IMR-90 (cell line): ENCODE data around the gene TRIM33. TPM values are rescaled to one million over a fixed set of nuclear protein-coding genes. Genes with fewer than 3 reads are reported as not detected.

Experiments used
- ATAC-seq: fragments of 200-7000 bp; cut with Tn5 transposase; 2 replicates; pipeline ENCODE4 v1.9.1; 2020; ENCODE audit warnings: low read depth, mild to moderate bottlenecking, moderate library complexity
- BruUV-seq: library from RNA; stranded (reverse); fragments of 400-500 nt; replicated peaks from 2 replicates; lab custom pipeline; 2021; lab: Mats Ljungman, UMichigan
- CTCF ChIA-PET: fragments of 300-600 bp; formaldehyde crosslinking; extraction: SDS; loops from one replicate; lab custom pipeline; 2021; ENCODE audit warnings: antibody characterized with exemption; lab: Yijun Ruan, JAX
- POLR2A ChIA-PET: fragments of 300-600 bp; sonication (Branson Sonifier 250); formaldehyde crosslinking; loops from one replicate; lab custom pipeline; 2022; ENCODE audit warnings: antibody characterized with exemption; ENCODE audit not compliant: unreplicated experiment; lab: Charles Lee
- DNase-seq: peaks from one replicate; pipeline ENCODE4 v3.0.0; 2013
- H2AFZ ChIP-seq: replicated peaks from 2 replicates; pipeline ENCODE3; 2013; ENCODE audit warnings: low read length, mild to moderate bottlenecking; ENCODE audit not compliant: poor library complexity
- H2AK5ac ChIP-seq: 2 replicates; pipeline ENCODE4 v1.6.1; 2013; ENCODE audit warnings: low read depth, low read length, inconsistent platforms
- H2AK9ac ChIP-seq: replicated peaks from 2 replicates; pipeline ENCODE3; 2013; ENCODE audit warnings: mild to moderate bottlenecking, low read depth, low read length, moderate library complexity; ENCODE audit not compliant: poor library complexity
- H2BK120ac ChIP-seq: 2 replicates; pipeline ENCODE4 v1.6.1; 2013; ENCODE audit warnings: low read depth, low read length, inconsistent platforms
- H2BK15ac ChIP-seq: 3 replicates; pipeline ENCODE4 v1.6.1; 2013; ENCODE audit warnings: low read depth, low read length, inconsistent platforms
- H2BK20ac ChIP-seq: 2 replicates; pipeline ENCODE4 v1.6.1; 2013; ENCODE audit warnings: low read depth, mild to moderate bottlenecking, inconsistent platforms, low read length, moderate library complexity
- H2BK5ac ChIP-seq: 2 replicates; pipeline ENCODE4 v1.6.1; 2013; ENCODE audit warnings: mild to moderate bottlenecking, low read depth, low read length, inconsistent platforms; ENCODE audit not compliant: poor library complexity, severe bottlenecking
- H3K14ac ChIP-seq: replicated peaks from 2 replicates; pipeline ENCODE4 v1.6.1; 2013; ENCODE audit warnings: low read depth, low read length, inconsistent platforms
- H3K18ac ChIP-seq: 2 replicates; pipeline ENCODE4 v1.6.1; 2013; ENCODE audit warnings: low read depth, low read length, control low read depth
- H3K23ac ChIP-seq: 2 replicates; pipeline ENCODE4 v1.6.1; 2013; ENCODE audit warnings: low read depth, low read length, inconsistent platforms
- H3K27ac ChIP-seq: 2 replicates; pipeline ENCODE4 v1.5.1; 2013; ENCODE audit warnings: mild to moderate bottlenecking, control low read depth, low read length; ENCODE audit not compliant: insufficient read depth
- H3K27me3 ChIP-seq: 2 replicates; pipeline ENCODE4 v1.6.1; 2013; ENCODE audit warnings: low read length; ENCODE audit not compliant: control insufficient read depth, insufficient read depth
- H3K36me3 ChIP-seq: 2 replicates; pipeline ENCODE4 v1.6.1; 2013; ENCODE audit warnings: low read length, mixed read lengths; ENCODE audit not compliant: control insufficient read depth, insufficient read depth
- H3K4ac ChIP-seq: 2 replicates; pipeline ENCODE4 v1.6.1; 2013; ENCODE audit warnings: low read depth, low read length, inconsistent platforms
- H3K4me1 ChIP-seq: 2 replicates; pipeline ENCODE4 v1.6.1; 2013; ENCODE audit warnings: low read length, mixed read lengths; ENCODE audit not compliant: control insufficient read depth, insufficient read depth
- H3K4me2 ChIP-seq: 2 replicates; pipeline ENCODE4 v1.6.1; 2013; ENCODE audit warnings: low read depth, mild to moderate bottlenecking, control low read depth, low read length, moderate library complexity
- H3K4me3 ChIP-seq: 2 replicates; pipeline ENCODE4 v1.5.1; 2013; ENCODE audit warnings: low read depth, mild to moderate bottlenecking, control low read depth, low read length, moderate library complexity; ENCODE audit not compliant: insufficient read depth
- H3K56ac ChIP-seq: 2 replicates; pipeline ENCODE4 v1.6.1; 2013; ENCODE audit warnings: low read length, inconsistent platforms; ENCODE audit not compliant: insufficient read depth; ENCODE audit errors: extremely low read depth
- H3K79me1 ChIP-seq, 2 experiments: 2 replicates each; pipeline ENCODE4 v1.6.1; 2013; ENCODE audit warnings: low read length in 2 of 2, inconsistent platforms in 1 of 2, low read depth in 1 of 2
- H3K9ac ChIP-seq: 2 replicates; pipeline ENCODE4 v1.6.1; 2013; ENCODE audit warnings: low read depth, low read length, control low read depth
- H3K9me1 ChIP-seq: 2 replicates; pipeline ENCODE4 v1.6.1; 2013; ENCODE audit warnings: low read length, inconsistent platforms; ENCODE audit not compliant: insufficient read depth
- H3K9me3 ChIP-seq: 2 replicates; pipeline ENCODE4 v1.6.1; 2013; ENCODE audit warnings: low read length; ENCODE audit not compliant: control insufficient read depth, insufficient read depth
- H4K20me1 ChIP-seq: 2 replicates; pipeline ENCODE4 v1.6.1; 2013; ENCODE audit warnings: low read length, inconsistent platforms; ENCODE audit not compliant: insufficient read depth
- H4K5ac ChIP-seq: 2 replicates; pipeline ENCODE4 v1.6.1; 2013; ENCODE audit warnings: mild to moderate bottlenecking, low read depth, low read length, control low read depth
- H4K8ac ChIP-seq, 2 experiments: 2 replicates each; pipeline ENCODE4 v1.6.1; 2013; ENCODE audit warnings: low read depth in 2 of 2, low read length in 2 of 2, control low read depth in 1 of 2, inconsistent platforms in 1 of 2
- H4K91ac ChIP-seq: 2 replicates; pipeline ENCODE4 v1.6.1; 2013; ENCODE audit warnings: low read depth, low read length, inconsistent platforms; ENCODE audit not compliant: insufficient read depth
- BHLHE40 ChIP-seq: fragments of 150-350 bp; IDR thresholded peaks from 2 replicates; pipeline ENCODE4 v1.6.1; 2016; ENCODE audit warnings: mild to moderate bottlenecking, low read depth, low read length
- CEBPB ChIP-seq: IDR thresholded peaks from 2 replicates; pipeline ENCODE4 v1.6.1; 2012; ENCODE audit warnings: low read depth, low read length, improper control_type of control experiment
- CHD1 ChIP-seq: IDR thresholded peaks from 2 replicates; pipeline ENCODE4 v1.6.1; 2012; ENCODE audit warnings: low read depth, low read length, improper control_type of control experiment
- FOS ChIP-seq: fragments of 150-350 bp; IDR thresholded peaks from 2 replicates; pipeline ENCODE4 v1.6.1; 2016; ENCODE audit warnings: low read depth, low read length
- MAFK ChIP-seq: IDR thresholded peaks from 2 replicates; pipeline ENCODE4 v1.6.1; 2012; ENCODE audit warnings: low read depth, low read length, improper control_type of control experiment
- MAZ ChIP-seq: IDR thresholded peaks from 2 replicates; pipeline ENCODE4 v1.6.1; 2012; ENCODE audit warnings: low read depth, mild to moderate bottlenecking, low read length, improper control_type of control experiment, moderate library complexity, borderline replicate concordance
- MXI1 ChIP-seq: IDR thresholded peaks from 2 replicates; pipeline ENCODE4 v1.6.1; 2012; ENCODE audit warnings: low read depth, mild to moderate bottlenecking, low read length, moderate library complexity, borderline replicate concordance
- NFE2L2 ChIP-seq: fragments of 150-350 bp; IDR thresholded peaks from 2 replicates; pipeline ENCODE4 v1.6.1; 2016; ENCODE audit warnings: low read depth, mild to moderate bottlenecking, low read length
- POLR2A ChIP-seq: IDR thresholded peaks from 2 replicates; pipeline ENCODE4 v1.6.1; 2012; ENCODE audit warnings: mild to moderate bottlenecking, low read depth, low read length
- RAD21 ChIP-seq: IDR thresholded peaks from 2 replicates; pipeline ENCODE4 v1.6.1; 2012; ENCODE audit warnings: low read length, improper control_type of control experiment
- RCOR1 ChIP-seq: IDR thresholded peaks from 2 replicates; pipeline ENCODE4 v1.6.1; 2012; ENCODE audit warnings: mild to moderate bottlenecking, low read length, improper control_type of control experiment; ENCODE audit not compliant: insufficient replicate concordance
- RFX5 ChIP-seq: IDR thresholded peaks from 2 replicates; pipeline ENCODE4 v1.8.0; 2012; ENCODE audit warnings: low read depth, mild to moderate bottlenecking, low read length, moderate library complexity
- SMC3 ChIP-seq: fragments of 150-350 bp; IDR thresholded peaks from 2 replicates; pipeline ENCODE4 v1.6.1; 2016; ENCODE audit warnings: low read depth, mild to moderate bottlenecking, antibody characterized with exemption, low read length, moderate library complexity
- WGBS, 2 experiments: methylation state at CpG; one replicate each; pipeline versions ENCODE4 v1.1.5 to v1.1.7; 2013; ENCODE audit warnings: missing lambda C conversion rate in 2 of 2; ENCODE audit not compliant: insufficient read length in 1 of 2; ENCODE audit errors: extremely low coverage in 2 of 2; 5-methylcytosine and 5-hydroxymethylcytosine counted together
- dilution Hi-C: fragments of 300-500 bp; cut with HindIII; formaldehyde crosslinking; loops from one replicate; pipeline ENCODE4 v1.14.3; 2018; ENCODE audit warnings: low sequenced_read_pairs; ENCODE audit not compliant: unreplicated experiment
- in situ Hi-C: fragments of 300-500 bp; cut with MboI; formaldehyde crosslinking; loops from 3 replicates; pipeline ENCODE4 v1.14.3; 2019; ENCODE audit warnings: low sequenced_read_pairs, inconsistent platforms, mixed read lengths
- intact Hi-C: fragments of 100-400 bp; cut with micrococcal nuclease; formaldehyde crosslinking; loops from 2 replicates; pipeline ENCODE4 v1.10.0; 2022
- polyA plus RNA-seq, 3 experiments: library from polyadenylated mRNA; depleted of rRNA; stranded (reverse); fragments of >200 nt; gene quantifications; 2 replicates each; pipeline ENCODE4 v1.2.3, GENCODE V29; 2012; ENCODE audit warnings: low replicate concordance in 1 of 3
- total RNA-seq: library from RNA; depleted of rRNA; stranded (reverse); fragments of >200 nt; gene quantifications from 2 replicates; pipeline ENCODE4 v1.2.3, GENCODE V29; 2012
- TF ChIP-seq, protein P1 (sequence below): fragments of 150-350 bp; IDR thresholded peaks from 2 replicates; pipeline ENCODE4 v1.6.1; 2017; ENCODE audit warnings: mild to moderate bottlenecking, antibody characterized with exemption, low read length, low read depth
- TF ChIP-seq, protein P2 (sequence below): conservative IDR thresholded peaks from 2 replicates; pipeline ENCODE4 v1.5.1; 2012; ENCODE audit warnings: mild to moderate bottlenecking, low read depth, low read length, improper control_type of control experiment
- TF ChIP-seq, protein P3 (sequence below): fragments of 150-350 bp; IDR thresholded peaks from 2 replicates; pipeline ENCODE4 v1.6.1; 2016; ENCODE audit warnings: low read depth, mild to moderate bottlenecking, low read length, moderate library complexity, borderline replicate concordance

Gene TRIM33
- total and polyA plus RNA-seq, 2 of the 4 experiments (the other 2 are of a cell fraction) = 9.5 to 40.1 TPM

DNA sequence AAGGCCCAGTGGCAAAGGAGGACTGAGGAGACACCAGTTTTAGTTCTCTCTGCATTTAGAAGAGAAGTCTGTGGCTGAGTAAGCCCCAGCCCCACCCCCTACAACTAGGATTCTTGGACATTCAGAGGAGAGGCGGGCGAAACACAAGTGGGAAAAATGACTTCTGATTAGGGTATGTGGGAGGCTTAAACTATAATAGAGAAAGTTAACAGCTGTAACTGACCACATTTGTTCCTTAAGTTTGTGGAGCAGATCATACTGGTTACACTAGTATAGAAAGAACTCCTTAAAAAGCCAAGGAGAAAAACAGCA is 11.2 kb upstream of the TRIM33 start:
- no peaks in the 10 kb centered on the region for H3K36me3 ChIP-seq
- TF ChIP-seq, protein P1, sequence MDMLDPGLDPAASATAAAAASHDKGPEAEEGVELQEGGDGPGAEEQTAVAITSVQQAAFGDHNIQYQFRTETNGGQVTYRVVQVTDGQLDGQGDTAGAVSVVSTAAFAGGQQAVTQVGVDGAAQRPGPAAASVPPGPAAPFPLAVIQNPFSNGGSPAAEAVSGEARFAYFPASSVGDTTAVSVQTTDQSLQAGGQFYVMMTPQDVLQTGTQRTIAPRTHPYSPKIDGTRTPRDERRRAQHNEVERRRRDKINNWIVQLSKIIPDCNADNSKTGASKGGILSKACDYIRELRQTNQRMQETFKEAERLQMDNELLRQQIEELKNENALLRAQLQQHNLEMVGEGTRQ = no peak
- no peak for TF ChIP-seq CEBPB
- no peak for TF ChIP-seq NFE2L2
- no peak for TF ChIP-seq MAZ
- no peak for TF ChIP-seq RFX5
- no peak for TF ChIP-seq MXI1
- TF ChIP-seq BHLHE40 = no peak
- TF ChIP-seq SMC3 = no peak
- no peak for TF ChIP-seq RAD21
- no peak for TF ChIP-seq CHD1
- no peak for TF ChIP-seq RCOR1
- no peak for TF ChIP-seq MAFK
- TF ChIP-seq, protein P2, sequence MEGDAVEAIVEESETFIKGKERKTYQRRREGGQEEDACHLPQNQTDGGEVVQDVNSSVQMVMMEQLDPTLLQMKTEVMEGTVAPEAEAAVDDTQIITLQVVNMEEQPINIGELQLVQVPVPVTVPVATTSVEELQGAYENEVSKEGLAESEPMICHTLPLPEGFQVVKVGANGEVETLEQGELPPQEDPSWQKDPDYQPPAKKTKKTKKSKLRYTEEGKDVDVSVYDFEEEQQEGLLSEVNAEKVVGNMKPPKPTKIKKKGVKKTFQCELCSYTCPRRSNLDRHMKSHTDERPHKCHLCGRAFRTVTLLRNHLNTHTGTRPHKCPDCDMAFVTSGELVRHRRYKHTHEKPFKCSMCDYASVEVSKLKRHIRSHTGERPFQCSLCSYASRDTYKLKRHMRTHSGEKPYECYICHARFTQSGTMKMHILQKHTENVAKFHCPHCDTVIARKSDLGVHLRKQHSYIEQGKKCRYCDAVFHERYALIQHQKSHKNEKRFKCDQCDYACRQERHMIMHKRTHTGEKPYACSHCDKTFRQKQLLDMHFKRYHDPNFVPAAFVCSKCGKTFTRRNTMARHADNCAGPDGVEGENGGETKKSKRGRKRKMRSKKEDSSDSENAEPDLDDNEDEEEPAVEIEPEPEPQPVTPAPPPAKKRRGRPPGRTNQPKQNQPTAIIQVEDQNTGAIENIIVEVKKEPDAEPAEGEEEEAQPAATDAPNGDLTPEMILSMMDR = no peak
- no peak for TF ChIP-seq POLR2A
- no peak for TF ChIP-seq FOS
- TF ChIP-seq, protein P3, sequence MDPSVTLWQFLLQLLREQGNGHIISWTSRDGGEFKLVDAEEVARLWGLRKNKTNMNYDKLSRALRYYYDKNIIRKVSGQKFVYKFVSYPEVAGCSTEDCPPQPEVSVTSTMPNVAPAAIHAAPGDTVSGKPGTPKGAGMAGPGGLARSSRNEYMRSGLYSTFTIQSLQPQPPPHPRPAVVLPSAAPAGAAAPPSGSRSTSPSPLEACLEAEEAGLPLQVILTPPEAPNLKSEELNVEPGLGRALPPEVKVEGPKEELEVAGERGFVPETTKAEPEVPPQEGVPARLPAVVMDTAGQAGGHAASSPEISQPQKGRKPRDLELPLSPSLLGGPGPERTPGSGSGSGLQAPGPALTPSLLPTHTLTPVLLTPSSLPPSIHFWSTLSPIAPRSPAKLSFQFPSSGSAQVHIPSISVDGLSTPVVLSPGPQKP = no peak
- H3K27ac ChIP-seq = no peak overlapping the region

More for the DNA sequence above, 11.2 kb upstream of the TRIM33 start:
- H3K79me1 ChIP-seq = no peaks in the 10 kb centered on the region
- no peak overlapping the region for H2BK120ac ChIP-seq
- H3K23ac ChIP-seq = no peak overlapping the region
- H3K4me1 ChIP-seq = no peaks in the 10 kb centered on the region
- H3K14ac ChIP-seq = no peak overlapping the region
- CTCF ChIA-PET = no interaction called here
- dilution Hi-C loops (no loop called here), intact Hi-C loops (no loop called here), in situ Hi-C loops (no loop called here)
- H2AFZ ChIP-seq = no peak overlapping the region
- WGBS, 2 experiments = no CpG with 5 or more reads among the region's 2 CpGs
- H2BK5ac ChIP-seq = no peak overlapping the region
- H2BK20ac ChIP-seq = no peak overlapping the region
- no peak overlapping the region for H4K8ac ChIP-seq
- no TSS peak for BruUV-seq
- H3K9me1 ChIP-seq = no peaks in the 10 kb centered on the region
- H3K27me3 ChIP-seq = no peaks in the 10 kb centered on the region
- H2BK15ac ChIP-seq = no peak overlapping the region
- no peak overlapping the region for H3K4ac ChIP-seq
- no peak overlapping the region for H2AK9ac ChIP-seq
- H3K4me2 ChIP-seq = no peak overlapping the region
- no peak overlapping the region for H3K56ac ChIP-seq
- H3K9me3 ChIP-seq = no peaks in the 10 kb centered on the region
- POLR2A ChIA-PET = no interaction called here
- H4K5ac ChIP-seq = no peak overlapping the region
- H3K9ac ChIP-seq = no peak overlapping the region
- no peak overlapping the region for H2AK5ac ChIP-seq
- no peaks in the 10 kb centered on the region for H4K20me1 ChIP-seq
- DNase-seq (no peak), ATAC-seq (no peak)
- H4K91ac ChIP-seq = no peak overlapping the region
- H3K4me3 ChIP-seq = no peak overlapping the region
- no peak overlapping the region for H3K18ac ChIP-seq
